ENCODE results near the gene AGER.

DNA sequence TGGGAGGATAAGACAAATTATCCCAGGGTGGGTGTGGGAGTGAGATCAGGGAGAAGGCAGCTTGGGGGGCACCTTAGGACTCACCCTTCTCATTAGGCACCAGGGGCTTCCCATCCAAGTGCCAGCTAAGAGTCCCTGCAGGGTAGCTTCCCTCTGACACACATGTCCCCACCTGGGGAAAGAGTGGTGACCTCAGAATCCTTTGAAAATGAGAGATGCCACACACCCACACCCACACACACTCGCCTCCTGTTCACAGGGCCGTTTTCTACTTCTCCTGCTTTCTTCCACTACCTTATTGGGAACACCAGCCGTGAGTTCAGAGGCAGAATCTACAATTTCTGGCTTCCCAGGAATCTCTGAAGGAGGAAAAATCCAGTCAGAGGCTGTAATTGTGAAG lies 1.0 kb downstream of the AGER start:
- TF ChIP-seq CSDC2 (CRISPR knock-in tag; IDR thresholded peaks at IDR 0.05) (no peak), ZNF565 (CRISPR knock-in tag; conservative IDR thresholded peaks at IDR 0.05; ENCODE audit: low read depth) (no peak), RARB (CRISPR knock-in tag; IDR thresholded peaks at IDR 0.05) (no peak), ZFP30 (CRISPR knock-in tag; IDR thresholded peaks at IDR 0.05) (no peak), ZFP3 (CRISPR knock-in tag; IDR thresholded peaks at IDR 0.05) (no peak), PPARA (CRISPR knock-in tag; IDR thresholded peaks at IDR 0.05; ENCODE audit: borderline replicate concordance) (no peak)
- TF ChIP-seq, protein P1, sequence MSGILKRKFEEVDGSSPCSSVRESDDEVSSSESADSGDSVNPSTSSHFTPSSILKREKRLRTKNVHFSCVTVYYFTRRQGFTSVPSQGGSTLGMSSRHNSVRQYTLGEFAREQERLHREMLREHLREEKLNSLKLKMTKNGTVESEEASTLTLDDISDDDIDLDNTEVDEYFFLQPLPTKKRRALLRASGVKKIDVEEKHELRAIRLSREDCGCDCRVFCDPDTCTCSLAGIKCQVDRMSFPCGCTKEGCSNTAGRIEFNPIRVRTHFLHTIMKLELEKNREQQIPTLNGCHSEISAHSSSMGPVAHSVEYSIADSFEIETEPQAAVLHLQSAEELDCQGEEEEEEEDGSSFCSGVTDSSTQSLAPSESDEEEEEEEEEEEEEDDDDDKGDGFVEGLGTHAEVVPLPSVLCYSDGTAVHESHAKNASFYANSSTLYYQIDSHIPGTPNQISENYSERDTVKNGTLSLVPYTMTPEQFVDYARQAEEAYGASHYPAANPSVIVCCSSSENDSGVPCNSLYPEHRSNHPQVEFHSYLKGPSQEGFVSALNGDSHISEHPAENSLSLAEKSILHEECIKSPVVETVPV (CRISPR knock-in tag; IDR thresholded peaks at IDR 0.05) = no peak
